ENCODE results near the gene FOSL2.
"Not testable (repeated sequence)": the region's sequence is repeated elsewhere in the genome, so short reads cannot be mapped to it uniquely, and the experiment has no call there.

Gene FOSL2

GRCh38 chr2:28357055-28357454 lies 35.6 kb upstream of the FOSL2 start:
- no peak for DNase-seq

GRCh38 chr2:28357948-28358667 lies 34.5 kb upstream of the FOSL2 start:
- no peak for DNase-seq

- no peak for DNase-seq
Observed at GRCh38 chr2:28358668-28359201, 33.9 kb upstream of the FOSL2 start.

- peak in 10 of 56 donors; percentile 6 to 41 (median 18) for DNase-seq
Observed at GRCh38 chr2:28359222-28360057, 33.2 kb upstream of the FOSL2 start.

- DNase-seq = no peak
Observed at GRCh38 chr2:28360058-28360717, 32.5 kb upstream of the FOSL2 start.

GRCh38 chr2:28360718-28361293 lies 31.9 kb upstream of the FOSL2 start:
- DNase-seq = peak in 1 of 56 donors; percentile 28

GRCh38 chr2:28361991-28362710 lies 30.5 kb upstream of the FOSL2 start:
- no peak for DNase-seq

- no peak for DNase-seq
Observed at GRCh38 chr2:28362991-28363521, 29.6 kb upstream of the FOSL2 start.

GRCh38 chr2:28363686-28364280 lies 28.9 kb upstream of the FOSL2 start:
- DNase-seq = no peak

GRCh38 chr2:28364610-28365009 lies 28.0 kb upstream of the FOSL2 start:
- DNase-seq = no peak

- DNase-seq = no peak
Observed at GRCh38 chr2:28365158-28365557, 27.5 kb upstream of the FOSL2 start.

- DNase-seq = no peak
Observed at GRCh38 chr2:28366149-28366495, 26.5 kb upstream of the FOSL2 start.

- DNase-seq = no peak
Observed at GRCh38 chr2:28366496-28367282, 26.0 kb upstream of the FOSL2 start.

GRCh38 chr2:28367667-28368356 lies 24.8 kb upstream of the FOSL2 start:
- no peak for DNase-seq

- no peak for DNase-seq
Observed at GRCh38 chr2:28368357-28368798, 24.3 kb upstream of the FOSL2 start.

- DNase-seq = no peak
Observed at GRCh38 chr2:28369358-28369757, 23.3 kb upstream of the FOSL2 start.

GRCh38 chr2:28370354-28370753 lies 22.3 kb upstream of the FOSL2 start:
- DNase-seq = no peak

- not testable (repeated sequence) for DNase-seq
Observed at GRCh38 chr2:28371728-28372127, 20.9 kb upstream of the FOSL2 start.

- DNase-seq = no peak
Observed at GRCh38 chr2:28373854-28374253, 18.8 kb upstream of the FOSL2 start.
